GM18498 (cell line): ENCODE results near the gene NPHP4.
"Not testable (repeated sequence)": the region's sequence is repeated elsewhere in the genome, so short reads cannot be mapped to it uniquely, and the experiment has no call there.

ENCODE experiments used
- ATAC-seq: cut with Tn5 transposase; IDR thresholded peaks from one replicate; pipeline ENCODE4 v1.9.1; 2021; ENCODE audit warnings: mild to moderate bottlenecking, moderate library complexity; ENCODE audit not compliant: unreplicated experiment

Gene NPHP4

DNA sequence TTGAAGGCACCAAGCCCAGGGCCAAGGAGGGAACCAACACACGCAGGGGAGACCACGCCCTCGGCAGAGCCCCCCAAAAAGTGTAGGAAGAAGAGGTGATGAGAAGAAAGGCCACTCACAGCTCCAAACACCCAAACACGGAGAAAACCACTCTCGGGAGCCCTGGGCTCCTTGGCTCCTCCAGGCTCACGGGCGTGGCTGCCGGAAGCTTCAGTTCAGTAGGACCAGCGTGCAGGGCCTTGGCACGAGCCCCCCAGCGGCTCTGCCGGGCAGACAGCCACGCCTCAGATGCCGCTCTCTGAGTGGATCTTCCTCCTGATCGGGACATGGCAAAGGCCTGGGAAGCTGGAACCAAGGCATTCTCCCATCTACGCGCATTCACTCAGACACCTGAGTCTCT lies 94.0 kb downstream of the NPHP4 start:
- ATAC-seq: no peak

DNA sequence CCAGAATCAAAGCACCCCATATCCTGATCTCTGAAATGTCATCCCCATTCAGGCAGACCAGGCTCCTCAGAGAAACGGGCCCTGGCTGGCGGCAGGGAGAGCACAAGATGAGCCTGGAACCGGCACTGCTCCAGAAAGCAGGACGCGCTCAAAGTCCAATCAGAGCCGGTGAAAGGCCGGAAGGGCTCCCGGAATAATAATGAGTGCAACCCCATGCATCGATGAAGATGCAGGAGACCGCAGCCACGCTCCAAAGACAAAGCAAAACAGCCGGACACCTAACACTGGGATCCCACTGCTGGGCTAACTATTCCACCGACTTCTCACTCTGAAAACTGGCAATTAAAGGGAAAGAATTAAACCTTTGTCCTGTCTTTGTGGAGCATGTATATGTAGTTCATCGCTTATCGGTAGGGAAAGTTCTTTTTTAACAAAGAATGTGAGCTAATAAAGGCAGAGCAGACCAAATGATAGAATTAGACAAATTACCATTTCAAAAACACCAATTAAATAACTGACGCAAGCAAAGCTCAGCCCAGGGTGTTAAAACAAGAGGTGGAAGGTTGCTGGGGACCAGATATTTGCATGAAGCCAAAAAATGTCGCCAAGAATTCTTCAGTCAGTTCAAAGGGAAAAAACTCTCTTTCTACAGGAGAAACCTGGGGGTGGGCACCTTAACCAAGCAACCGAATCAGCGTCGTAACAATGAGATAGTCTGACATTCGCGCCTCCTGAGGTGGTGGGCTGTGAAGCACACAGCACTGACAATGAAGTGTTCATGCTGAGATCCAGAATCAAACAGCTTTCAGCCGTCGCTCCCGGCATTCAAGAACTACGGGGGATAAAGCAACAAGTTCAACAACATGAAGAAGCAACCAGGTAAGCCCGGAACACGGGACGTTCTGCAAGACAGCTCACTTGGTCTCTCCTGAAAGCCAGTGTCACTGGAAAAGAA lies 95.2 kb downstream of the NPHP4 start:
- ATAC-seq: no peak

DNA sequence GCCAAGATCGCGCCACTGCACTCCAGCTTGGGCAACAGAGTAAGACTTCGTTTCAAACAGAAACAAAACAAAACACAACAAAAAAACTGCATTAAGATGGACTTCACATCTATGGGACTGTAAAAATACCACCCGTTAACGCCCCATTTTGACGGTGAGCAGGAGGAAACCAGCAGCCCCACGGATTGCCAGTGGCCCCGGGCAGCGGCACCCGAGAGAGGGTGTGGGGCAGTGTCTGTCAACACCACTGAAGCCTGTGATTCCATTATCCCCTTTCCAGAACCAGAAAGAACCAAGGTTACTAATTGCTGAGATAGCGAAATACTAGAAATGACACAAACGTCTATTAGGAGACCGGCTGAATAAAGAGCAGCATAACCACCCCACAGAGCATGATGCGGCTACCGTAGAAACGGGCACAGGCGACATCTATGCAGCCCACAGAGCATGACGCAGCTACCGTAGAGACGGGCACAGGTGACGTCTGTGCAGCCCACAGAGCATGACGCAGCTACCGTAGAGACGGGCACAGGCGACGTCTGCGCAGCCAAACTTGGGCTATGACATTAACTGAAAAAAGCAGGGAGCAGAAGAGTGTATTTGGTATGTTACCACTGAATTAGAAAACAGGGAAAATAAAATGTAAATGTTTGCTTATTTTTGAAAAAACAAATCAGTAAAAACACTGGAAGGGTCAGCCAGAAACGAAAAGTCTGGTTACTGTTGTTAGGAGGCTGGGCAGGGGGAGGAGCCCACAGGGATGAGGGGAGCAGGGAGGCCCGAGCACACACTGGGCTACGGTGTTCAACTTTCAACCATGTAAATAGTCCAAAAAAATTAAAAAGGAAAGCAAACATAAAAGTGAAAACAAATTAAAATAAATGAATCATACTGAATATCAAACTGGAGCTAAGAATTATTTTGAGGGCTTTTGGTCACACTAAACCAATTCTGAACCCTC lies 96.5 kb downstream of the NPHP4 start:
- no peak for ATAC-seq

DNA sequence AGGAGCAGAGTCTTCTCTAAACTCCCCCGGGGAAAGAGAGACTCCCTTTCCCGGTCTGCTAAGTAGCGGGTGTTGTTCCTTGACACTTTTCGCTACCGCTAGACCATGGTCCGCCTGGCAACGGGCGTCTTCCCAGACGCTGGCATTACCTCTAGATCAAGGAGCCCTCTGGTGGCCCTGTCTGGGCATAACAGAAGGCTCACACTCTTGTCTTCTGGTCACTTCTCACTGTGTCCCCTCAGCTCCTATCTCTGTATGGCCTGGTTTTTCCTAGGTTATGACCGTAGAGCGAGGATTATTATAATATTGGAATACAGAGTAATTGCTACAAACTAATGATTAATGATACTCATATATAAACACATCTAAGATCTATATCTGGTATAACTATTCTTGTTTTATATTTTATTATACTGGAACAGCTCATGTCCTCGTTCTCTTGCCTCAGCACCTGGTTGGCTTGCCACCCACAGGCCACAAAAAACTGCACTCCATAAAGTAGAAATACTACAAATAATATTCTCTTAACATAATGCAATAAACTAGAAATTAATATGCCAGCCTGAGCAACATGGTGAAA lies 98.4 kb downstream of the NPHP4 start:
- ATAC-seq: not testable (repeated sequence)

DNA sequence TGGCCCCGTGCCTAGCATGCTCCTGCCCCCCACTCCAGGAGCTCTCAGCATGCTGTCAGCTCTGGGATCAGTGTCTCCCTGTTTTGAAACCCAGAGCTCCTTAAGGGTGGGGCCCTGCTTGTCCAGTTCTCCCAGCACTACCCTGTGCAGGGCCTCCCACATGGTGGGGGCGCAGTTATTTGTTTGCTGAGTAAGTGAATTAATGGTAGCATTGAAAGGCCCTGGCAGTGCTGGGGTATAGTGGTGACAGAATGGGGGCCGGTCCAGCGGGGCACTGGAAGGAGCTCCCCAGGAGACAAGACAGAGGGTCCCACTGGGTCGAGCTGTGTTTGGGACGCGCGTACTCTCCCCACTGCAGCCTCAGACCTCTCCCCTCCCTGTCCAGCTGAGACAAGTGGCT lies 99.9 kb downstream of the NPHP4 start:
- ATAC-seq: no peak

DNA sequence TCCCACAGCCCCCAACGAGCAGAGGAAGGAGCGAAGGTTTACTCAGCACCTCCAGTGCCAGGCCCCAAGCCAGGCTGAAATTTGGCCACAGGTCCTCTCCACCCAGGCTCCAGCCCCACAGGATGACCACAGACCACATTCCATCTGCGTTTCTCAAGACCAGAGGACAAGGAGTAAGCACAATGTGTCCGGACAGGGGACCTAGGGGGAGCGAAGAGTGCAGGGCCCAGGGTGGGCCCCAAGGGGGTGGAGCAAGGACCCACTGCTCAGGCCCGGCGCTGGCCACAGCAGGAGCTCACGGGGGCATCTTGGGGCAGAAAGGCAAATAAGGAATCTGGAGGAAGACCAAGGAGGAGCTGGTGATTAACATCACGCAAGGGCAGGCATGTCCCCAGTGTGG lies 100.5 kb downstream of the NPHP4 start:
- ATAC-seq: no peak

DNA sequence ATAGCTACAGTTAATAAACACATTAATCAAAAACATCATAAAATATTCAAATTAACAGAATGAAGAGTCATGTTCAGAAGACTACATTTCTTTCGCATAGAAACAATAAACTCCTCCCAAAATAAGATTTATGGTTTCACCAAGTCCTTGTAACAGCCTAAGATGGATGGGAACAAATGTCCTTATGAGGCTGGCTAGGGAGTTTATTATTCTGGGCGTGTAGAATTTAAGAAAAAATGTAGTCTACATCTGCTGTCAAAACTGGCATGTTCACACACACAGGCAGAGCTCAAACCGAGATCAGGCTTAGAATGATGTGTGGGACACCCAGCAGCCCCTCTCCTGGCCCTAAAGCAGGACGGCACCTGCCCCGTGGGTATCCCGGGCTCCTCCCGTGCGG lies 101.1 kb downstream of the NPHP4 start:
- ATAC-seq: no peak

DNA sequence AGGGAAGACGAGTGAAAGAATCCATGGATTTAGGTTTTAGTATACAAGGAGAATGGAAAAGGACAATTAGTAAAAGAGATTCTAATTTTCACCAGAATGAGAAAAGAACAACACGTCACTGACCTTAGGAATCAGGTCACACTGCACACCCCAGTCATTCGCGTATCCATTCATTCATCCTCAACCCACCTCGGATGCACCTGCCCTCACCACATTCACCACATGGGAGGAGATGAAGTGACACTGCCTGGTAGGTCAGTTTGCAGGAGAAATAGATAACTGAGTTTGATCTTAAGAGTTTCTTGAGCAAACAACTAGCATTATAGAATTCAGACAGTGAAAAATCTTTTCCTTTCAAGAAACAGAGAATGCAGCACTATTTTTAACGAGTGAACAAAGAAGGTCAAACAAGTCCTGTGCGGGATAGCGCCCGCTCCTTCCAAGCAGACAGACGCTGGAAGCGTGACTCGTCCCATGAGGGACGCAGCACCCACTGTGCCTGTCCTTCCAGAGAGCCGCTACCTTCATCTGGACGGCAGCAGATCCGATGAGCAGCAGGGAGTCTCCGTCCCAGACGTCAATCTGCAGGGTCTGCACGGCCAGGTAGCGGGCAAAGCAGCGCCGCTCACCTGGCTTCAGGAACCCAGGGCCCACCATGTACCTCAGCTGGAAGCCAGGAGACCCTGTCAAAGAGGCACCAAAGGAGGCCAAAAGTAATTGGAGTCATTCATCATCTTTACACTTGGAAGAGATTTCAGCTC lies 101.7 kb downstream of the NPHP4 start:
- no peak for ATAC-seq

DNA sequence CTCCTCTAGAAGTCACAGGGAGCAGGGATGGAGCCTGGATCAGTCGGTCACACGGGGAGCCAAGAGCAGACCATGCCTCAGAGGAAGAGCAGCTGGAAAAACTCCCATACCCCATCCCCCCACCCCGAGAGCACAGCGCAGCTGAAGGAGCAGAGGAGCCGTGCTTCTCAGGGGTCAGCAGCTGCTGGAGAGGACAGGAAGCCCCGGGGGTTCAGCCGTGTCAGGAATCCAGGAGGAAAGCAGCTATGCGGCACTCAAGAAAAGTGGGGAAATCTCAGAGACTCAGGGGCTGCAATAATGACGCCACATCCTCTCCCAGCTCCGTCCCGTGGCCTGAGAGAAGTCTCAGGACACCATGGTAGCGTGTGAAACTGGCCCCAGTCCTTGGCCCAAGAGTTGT lies 102.3 kb downstream of the NPHP4 start:
- ATAC-seq: no peak

DNA sequence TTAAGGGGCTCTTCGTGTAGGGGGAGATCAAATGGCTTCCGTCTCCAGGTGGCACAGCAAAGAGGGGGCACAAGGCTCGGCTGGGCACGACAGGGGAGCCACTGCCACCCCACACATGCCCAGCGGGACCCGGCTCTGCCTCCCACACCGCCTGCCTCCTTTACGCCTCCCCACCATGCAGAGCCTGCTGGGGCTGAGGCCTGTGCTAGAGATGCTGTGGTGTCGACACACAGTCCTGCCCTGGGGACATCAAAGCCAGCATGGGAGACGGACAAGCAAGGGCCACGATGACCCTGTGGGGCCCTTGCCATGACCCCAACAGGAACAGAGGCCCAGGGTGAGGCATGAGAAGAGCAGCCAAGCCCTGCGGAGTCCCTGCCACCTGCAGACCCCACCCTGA lies 102.8 kb downstream of the NPHP4 start:
- ATAC-seq: no peak

DNA sequence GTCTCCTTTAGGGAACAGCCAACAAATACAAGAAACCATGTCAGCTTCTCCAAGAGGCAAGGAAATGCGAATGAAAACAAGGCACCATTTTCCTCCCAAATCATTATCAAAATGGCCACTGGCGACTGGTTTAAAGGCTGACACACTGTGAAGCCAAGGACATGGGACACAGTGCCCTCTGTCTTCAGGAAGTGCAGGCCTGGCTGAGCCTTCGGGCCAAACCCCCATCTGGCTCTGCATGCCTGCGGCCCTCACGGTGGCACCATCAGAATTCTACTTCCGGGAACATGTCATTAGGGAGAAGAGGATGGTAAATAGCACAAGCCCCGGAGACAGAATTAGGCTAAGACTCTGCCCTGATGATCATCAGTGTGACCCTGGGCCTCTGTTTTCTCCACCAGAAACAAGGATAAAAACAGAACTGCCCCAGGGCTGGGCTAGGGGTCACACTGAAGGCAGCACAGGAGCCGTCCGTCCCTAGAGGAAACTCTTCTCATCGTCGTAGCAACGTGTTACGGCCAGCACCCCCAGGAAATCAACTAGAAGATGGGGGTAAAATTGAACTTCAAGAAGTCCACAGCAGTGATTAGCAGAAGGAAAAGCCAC lies 103.5 kb downstream of the NPHP4 start:
- ATAC-seq: no peak

DNA sequence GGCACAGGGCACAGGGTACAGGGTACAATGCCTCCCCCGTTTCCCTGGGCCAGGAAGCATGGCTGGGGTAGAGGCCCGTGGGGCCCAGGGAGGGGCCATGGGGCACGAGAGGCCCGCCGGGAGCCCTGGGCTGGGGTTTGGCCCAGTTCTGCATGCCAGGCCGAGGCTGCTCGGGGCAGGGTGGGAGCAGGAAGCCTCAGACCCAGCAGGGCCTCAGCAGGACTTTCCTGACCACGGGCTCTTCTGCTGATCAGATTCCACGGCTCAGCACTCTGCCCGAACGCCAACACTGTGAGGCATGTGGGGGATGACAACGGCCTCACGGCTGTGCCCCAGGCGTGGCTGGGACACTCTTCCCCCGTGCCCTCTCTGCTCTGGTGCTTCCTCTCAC lies 104.3 kb downstream of the NPHP4 start:
- ATAC-seq: no peak

DNA sequence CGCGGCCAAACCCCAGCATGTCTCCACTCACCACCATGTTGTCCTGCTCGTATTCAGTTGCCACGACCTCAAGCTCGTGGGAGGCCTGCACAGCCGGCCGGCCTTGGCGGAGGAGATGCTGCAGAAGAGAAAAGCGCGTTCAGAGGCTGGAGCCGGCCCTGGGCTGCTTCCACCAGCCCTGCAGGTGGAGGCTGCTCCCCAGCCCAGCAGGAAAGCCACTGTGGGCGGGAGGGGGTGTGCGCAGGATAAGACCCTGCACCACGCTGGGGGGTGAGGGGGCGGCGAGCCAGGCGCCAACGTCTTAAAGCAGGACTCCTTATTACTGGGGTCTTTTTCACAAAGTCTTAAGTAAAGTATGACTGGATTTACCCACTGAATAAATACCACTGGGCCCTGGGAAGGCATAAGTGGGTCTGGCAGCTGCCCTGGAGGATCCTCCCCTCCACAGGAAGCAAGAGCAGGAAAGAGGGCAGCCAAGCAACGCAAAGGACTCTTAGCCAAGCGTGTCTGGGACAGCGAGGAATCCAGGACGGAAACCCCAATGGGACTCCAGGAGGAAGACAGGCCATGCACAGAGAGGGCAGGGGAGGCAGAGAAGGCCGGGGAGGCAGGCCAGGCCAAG lies 104.8 kb downstream of the NPHP4 start:
- ATAC-seq: no peak

DNA sequence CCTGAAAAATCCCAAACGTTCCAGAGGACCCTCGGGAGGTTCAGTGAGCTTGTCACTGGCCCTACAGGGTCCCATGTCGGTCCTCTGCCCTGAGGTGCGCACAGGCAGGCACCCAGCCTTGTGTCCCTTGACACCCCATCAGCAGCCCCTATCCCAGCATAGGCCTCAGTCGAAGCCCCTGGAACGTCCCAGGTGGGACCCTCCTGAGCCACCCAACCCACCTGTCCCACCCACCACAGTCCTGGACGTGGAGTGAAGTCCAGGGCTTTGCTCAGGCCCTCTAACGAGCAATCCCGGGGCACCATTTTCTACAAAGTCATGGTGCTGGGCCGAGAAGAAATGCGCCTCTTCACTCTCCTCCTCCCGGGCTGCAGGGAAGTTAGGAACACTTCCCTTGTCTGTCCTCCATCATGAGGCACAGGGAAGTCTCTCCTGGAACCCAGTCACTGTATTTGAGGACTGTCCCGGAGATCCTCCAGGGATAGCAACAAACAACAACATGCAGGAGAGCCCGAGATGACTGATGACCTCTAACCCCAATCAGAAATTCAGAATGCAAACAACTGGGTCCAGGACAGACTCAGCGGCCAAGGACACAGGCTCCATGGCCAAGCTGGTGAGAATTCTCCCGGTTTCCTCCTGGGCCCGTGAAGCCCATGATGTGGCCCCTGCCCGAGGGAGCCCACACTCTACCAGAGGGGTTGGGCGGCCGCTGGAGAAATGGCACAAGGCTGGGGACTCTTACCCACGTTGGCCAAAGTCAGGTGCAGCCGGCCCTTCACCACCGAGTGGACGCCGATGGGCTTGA lies 105.5 kb downstream of the NPHP4 start:
- ATAC-seq: no peak

DNA sequence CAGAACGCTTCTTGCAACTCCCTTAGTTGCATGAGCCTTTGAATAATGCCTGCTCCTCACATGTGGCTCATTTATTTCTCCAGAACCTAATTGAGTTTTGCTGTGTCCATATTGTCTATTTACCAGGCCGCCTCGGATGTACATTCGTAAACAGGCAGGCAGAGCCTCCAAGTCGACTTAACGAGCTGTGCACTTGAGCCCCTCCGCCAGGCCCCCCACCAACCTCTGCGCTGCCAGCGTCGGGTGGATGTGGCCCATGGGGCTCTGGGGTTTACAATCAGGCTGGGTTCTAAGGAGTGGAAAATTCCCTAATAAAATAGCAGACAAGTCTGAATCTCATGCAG lies 106.1 kb downstream of the NPHP4 start:
- ATAC-seq: no peak

DNA sequence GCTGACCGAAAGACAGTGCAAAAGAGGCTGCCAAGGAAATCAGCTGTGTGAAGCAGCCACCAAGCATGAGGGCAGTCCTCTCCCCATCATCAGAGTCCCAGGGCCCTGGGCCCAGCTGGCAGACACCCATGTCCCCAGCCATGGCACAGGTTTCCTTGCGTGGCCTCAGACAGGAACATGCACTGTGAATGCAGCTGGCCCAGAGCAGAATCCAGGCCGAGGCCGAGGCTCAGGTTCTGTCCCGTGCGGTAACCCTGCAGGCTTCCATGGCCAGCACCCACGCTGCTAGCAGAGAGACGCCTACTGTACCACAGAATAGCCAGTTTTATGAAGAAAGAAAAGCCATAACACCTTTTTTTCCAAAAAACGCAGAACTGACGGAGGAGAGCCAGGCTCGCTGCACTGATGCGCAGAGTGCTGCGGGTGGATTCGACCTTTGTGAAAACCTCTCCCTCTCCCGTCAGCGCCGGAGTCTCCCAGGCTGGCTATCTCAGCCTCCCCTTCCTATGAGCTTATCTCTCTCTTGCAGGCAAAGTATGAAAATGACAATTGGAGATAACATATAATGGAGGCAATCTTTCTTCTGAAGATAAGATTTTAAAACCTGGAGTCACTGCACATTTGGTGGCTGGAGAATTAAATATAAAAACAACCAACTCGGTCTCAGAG lies 106.6 kb downstream of the NPHP4 start:
- ATAC-seq: no peak

DNA sequence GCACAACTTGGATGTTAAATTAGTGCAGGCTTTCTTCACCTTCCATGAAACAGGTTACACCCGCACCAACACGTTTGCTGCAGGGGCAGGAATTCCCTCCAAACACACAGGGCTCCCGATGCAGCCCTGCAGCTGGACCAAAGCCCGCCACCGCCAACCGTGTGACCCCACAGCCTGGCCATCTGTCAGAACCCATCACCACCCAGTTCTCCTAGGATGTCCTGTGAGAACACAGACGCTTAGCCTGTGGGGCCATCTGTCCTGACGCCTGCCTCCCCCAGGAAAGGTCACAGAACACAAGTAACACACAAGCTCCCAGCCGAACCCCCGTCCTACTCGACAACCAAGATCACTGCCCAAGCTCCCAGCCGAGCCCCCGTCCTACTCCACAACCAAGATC lies 108.1 kb downstream of the NPHP4 start:
- no peak for ATAC-seq
